Activated CD4-positive, CD25-positive, alpha-beta regulatory T cell treated with anti-CD3 and anti-CD28 coated beads, Interleukin-2, amount 50 U/mL, for 72 hours (primary cell): ENCODE data around the gene CAPSL.
"Not testable (repeated sequence)": the region's sequence is repeated elsewhere in the genome, so short reads cannot be mapped to it uniquely, and the experiment has no call there.

Source experiments
- DNase-seq: peaks from one replicate; pipeline ENCODE4 v3.0.0; 2021

The CAPSL gene

DNA sequence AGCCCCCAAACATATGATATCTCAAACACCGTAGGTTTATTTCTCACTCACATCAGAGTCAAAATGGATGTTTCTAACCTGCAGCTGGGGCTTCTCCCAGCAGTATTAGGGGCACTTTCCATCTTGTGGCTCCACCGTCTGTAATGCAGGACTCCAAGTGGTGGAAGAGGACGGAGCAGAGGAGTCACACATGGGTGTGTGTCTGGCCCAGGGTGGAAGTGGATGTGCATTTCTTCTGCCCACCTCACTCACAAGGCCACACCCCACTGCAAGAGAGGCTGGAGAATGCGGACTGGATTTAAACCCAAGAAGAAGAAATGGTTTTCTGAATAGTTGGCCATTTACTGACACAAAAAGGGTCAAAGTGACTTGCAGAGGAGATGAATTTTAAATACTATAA, 67.8 kb downstream of the CAPSL start:
- DNase-seq: no peak

DNA sequence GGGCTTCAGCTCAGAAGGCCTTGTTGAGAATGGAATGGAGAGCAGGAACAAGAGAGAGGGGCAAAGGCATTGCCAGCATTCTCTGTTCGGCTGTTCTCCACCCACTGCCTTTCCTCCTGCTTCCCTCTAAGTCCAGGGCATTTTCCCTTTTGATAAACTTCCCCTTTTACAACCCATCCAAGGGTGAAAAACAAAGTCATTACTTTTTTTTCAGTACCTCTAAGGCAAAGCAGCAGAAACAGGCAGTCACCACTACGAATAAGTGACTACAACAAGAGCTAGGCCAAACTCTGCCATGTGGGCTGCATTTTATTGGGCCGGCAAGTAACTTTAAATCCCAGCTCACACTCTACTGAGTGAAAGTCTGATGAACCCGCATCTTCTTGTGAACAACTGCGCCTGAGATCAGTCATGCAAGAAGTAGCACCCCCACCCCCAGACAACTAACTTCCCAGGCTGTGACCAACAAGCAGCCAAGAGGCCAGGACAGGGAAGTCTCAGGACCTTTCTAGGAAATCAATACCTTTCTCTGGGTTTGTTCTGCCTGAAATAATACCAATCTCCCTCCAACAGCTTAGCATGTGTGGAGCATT, 68.6 kb downstream of the CAPSL start:
- no peak for DNase-seq

DNA sequence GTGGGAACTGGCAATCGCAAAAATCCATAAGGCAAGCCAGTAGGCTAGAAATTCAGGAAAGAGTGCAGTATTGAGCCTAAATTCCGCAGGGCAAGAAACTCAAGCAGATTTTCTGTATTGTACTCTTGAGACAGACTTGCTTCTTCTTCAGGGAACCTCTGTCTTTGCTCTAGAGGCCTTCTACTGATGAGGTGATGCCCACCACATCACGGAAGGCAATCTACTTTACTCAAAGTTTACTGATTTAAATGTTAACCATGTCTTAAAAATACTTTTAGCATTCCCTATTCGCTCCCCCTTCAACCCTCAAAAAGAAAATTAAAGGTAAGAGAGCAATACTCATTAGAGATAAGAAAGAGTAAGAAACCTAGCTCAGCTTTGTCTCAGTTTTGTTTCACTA, 70.4 kb downstream of the CAPSL start:
- DNase-seq: no peak

DNA sequence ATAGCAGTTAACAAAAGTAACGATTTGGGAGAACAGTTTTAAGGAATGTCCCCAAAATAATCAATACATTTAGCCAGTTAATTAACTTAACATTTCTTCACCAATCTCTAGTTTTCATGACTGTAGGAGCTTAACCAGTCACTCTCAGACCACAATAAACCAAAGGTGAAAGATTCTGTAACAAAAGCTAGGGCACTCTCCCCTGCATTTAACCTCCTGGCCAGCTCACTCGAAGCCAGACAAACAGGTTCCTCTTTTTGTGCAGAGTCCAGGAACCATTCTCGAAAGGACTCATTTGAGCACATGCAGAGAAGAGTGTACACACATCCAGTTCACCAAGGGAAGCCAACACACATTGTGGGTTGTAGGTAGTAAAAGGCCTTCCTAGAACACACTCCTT, 75.3 kb downstream of the CAPSL start:
- DNase-seq: no peak

DNA sequence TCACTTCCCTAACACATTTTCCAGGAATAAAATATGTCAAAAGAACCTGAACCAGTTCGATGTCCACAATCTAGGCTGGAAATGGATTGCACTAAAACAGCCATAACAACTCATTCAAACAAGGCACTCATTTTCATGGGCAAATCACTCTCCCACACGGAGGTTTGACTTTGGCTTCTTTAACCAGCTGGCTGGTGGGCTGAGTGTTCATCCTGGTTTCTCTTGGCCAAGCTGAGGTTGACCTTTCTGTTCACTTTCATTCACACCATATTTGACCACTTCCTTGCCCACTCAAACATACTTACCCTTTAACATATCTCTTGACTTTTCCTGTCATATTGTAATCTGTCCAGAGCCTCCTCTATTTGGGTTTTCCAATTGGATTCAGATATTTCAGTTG, 76.3 kb downstream of the CAPSL start:
- DNase-seq: no peak

DNA sequence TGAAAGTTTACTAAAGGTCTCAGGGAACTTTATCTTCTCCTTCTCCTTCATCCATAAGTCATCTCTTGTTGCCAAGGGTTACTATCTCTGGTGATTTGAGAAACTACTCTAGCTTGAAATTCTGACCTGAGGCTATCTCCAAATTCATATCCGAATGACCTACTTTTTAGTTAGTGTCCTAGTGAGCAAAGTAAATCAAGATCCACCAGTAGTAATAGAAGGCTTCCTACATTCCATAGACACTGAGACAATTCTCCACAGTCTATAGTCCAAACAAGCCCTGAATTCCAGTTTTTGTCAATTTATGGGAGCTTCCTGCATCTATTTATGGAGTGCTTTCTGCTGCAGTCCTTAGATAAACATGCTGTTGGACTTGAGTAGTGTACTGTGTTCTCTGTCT, 76.7 kb downstream of the CAPSL start:
- no peak for DNase-seq

DNA sequence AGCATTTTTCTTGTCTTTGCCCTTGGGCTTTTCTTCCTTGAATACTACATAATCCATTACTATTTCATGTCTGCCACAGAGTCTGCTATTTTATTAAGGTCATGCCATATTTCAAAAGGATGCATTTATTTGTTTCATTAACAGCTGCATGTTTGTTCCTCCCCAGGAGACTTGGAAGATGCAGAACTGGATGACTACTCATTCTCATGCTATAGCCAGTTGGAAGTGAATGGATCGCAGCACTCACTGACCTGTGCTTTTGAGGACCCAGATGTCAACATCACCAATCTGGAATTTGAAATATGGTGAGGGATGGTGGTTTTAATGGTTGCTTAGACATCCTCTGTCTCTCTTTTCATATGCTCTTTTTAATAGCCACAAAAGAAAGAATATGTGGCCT, 77.7 kb downstream of the CAPSL start:
- DNase-seq: no peak

DNA sequence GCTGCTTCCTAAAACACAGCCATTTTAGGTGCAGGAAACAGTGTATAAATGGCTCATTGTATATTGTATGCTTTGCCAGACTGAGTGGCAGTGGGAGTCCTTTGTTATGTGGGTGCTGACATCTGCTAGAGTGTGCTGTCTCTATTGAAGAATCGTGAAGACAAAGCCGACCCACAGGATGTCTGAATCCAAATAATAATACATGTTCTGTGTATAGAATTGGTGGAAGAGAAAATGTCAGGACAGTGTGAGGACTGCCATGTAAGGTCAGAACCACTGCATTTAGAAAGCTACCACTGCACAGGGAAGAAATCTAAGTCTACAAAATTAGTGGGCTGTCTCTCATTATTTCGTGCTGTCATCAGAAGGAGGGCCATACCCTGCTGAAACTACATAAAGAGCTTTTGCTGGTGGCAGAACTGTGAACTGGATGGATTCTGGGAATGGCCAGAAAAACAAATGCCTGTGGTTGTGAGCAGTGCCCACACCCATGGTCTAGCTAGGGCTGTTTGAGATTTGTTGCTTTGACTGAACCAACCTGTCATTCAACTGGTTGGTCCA, 79.2 kb downstream of the CAPSL start:
- no peak for DNase-seq

DNA sequence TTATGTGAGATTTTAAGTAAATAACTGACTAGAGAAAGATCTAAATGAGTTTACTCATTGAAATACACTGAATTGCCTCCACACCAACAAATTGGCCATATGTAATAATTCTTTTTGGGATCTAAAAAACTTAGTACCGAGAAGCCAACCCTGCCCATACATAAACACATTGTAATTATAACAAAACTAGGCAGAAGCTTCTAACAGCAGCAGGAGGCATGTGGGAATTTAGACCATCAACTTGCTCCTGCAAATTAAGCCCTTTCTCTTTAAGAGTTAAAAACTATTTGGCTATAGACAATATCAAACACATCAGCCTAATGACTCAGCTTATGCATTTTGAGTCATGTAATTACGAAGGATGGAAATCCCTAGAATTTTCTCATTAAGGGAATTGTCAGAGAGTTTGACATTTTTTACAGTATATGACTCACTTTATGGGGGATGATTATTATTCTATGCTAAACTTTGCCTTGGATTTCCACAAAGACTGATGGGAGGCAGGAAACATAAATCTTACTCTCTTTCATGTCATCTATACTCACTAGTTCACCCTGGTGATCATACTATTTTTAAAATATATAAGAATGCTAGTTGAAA, 80.7 kb downstream of the CAPSL start:
- no peak for DNase-seq

DNA sequence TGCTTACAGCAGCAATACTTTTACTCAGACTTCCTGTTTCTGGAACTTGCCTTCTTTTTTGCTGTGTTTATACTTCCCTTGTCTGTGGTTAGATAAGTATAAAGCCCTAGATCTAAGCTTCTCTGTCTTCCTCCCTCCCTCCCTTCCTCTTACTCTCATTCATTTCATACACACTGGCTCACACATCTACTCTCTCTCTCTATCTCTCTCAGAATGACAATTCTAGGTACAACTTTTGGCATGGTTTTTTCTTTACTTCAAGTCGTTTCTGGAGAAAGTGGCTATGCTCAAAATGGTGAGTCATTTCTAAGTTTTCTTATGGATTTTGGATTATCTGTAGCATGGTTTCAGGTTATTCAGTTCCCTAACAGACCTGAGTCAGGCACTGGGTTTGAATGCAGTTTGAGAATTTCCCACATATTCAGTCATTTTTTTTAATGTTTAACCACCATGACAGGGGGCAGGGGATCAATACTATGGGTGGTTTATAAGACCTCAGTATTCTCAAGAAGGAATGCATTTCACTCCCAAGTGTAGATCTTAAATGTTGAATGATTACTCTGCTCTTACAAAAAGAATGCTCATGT, 81.6 kb downstream of the CAPSL start, which contains the start of gene IL7R:
IL7R (plus strand) TSS at position 127 of the 587 bp plus-strand sequence; CDS start at position 214, 87 bp downstream.
- DNase-seq: no peak

DNA sequence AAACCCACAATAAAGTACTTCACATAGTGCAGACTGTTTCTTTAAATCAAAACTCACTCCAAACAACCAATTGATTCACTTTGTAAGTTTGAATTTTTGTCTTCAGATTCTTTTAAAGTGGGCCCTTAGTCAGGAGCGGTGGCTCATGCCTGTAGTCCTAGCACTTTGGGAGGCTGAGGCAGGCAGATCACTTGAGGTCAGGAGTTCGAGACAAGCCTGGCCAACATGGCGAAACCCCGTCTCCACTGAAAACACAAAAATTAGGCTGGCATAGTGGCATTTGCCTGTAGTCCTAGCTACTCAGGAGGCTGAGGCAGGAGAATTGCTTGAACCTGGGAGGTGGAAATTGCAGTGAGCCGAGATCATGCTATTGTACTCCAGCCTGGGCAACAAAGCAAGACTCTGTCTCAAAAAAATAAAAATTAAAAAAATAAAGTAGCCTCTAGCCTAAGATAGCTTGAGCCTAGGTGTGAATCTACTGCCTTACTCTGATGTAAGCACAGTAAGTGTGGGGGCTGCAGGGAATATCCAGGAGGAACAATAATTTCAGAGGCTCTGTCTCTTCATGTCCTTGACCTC, 82.1 kb downstream of the CAPSL start:
- not testable (repeated sequence) for DNase-seq

DNA sequence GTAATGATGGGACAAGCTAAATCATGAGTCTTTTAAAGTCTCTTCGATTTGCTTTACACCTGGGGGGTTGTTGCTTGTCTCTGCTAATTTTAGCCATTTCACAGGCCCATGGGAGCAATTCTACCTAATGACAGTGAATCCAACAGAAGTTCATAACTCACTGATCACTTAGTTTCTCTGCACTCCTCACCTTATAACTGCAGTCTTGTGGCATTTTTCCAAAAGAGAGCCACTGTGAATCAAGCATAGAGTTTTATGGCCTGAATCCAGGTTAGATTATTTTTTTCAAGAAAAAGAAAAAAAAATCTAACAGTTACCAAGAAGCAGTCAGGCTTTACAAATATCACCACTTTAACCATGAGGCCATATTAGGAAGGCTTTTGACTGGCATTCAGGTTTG, 83.2 kb downstream of the CAPSL start:
- no peak for DNase-seq
